ENCODE data around the gene TSPOAP1.

Gene TSPOAP1

GRCh38 chr17:58308985-58309917 lies 19.3 kb downstream of the TSPOAP1 start:
- no peak overlapping the region for H3K23ac ChIP-seq (ENCODE audit: low read length in 2 of 2)
- no peak overlapping the region for H2AFZ ChIP-seq (ENCODE audit: low read depth, low read length)
- no peak overlapping the region for H2AK5ac ChIP-seq (ENCODE audit: low read length, severe bottlenecking)
- no peaks in the 10 kb centered on the region for H3K9me3 ChIP-seq (ENCODE audit: control insufficient read depth, low read length)
- H3K14ac ChIP-seq (ENCODE audit: low read length in 2 of 2) = no peak overlapping the region
- no peak overlapping the region for H2BK12ac ChIP-seq (ENCODE audit: low read length in 2 of 2)
- no peaks in the 10 kb centered on the region for H3K36me3 ChIP-seq (ENCODE audit: control insufficient read depth in 1 of 2, insufficient read depth in 2 of 2, low read depth in 1 of 2, low read length in 2 of 2)
- H3K4me1 ChIP-seq (ENCODE audit: control insufficient read depth, insufficient read depth, low read depth, low read length) = no peaks in the 10 kb centered on the region
- no peak overlapping the region for H4K91ac ChIP-seq (ENCODE audit: low read length)
- H2BK120ac ChIP-seq (ENCODE audit: low read depth, low read length) = no peak overlapping the region
- no peak overlapping the region for H3K4ac ChIP-seq (ENCODE audit: low read depth in 1 of 2, low read length in 2 of 2)
- no peak overlapping the region for H2BK15ac ChIP-seq (ENCODE audit: low read depth, poor library complexity, severe bottlenecking)
- no peak overlapping the region for H3K4me3 ChIP-seq (ENCODE audit: insufficient read depth in 1 of 2, low read depth in 1 of 2, low read length in 2 of 2)
- H3K27ac ChIP-seq (ENCODE audit: low read length, poor library complexity, severe bottlenecking) = no peak overlapping the region
- DNase-seq = no peak
- no peaks in the 10 kb centered on the region for H3K79me1 ChIP-seq (replicated peaks; ENCODE audit: low read length, poor library complexity, severe bottlenecking)
- H3K9ac ChIP-seq (ENCODE audit: low read length) = no peak overlapping the region
- no peak overlapping the region for H3K4me2 ChIP-seq (ENCODE audit: low read length, poor library complexity, severe bottlenecking)
- peaks cover 23 to 42% of the 10 kb centered on the region in 2 experiments for H3K27me3 ChIP-seq (ENCODE audit: control insufficient read depth in 1 of 2, insufficient read depth in 1 of 2, low read length in 2 of 2)
- no peak overlapping the region for H4K8ac ChIP-seq (ENCODE audit: low read length)
- H2BK5ac ChIP-seq (ENCODE audit: low read depth, low read length, poor library complexity, severe bottlenecking) = no peak overlapping the region
- no peak overlapping the region for H3K18ac ChIP-seq (ENCODE audit: low read depth in 1 of 2, low read length in 2 of 2)
- 78% methylated on average over 17 of the region's 21 CpGs for WGBS

- no peak for DNase-seq
- no peak overlapping the region for H2BK5ac ChIP-seq (ENCODE audit: low read depth, low read length, poor library complexity, severe bottlenecking)
- no peak overlapping the region for H3K27ac ChIP-seq (ENCODE audit: low read length, poor library complexity, severe bottlenecking)
- H3K23ac ChIP-seq (ENCODE audit: low read length in 2 of 2) = no peak overlapping the region
- no peaks in the 10 kb centered on the region for H3K4me1 ChIP-seq (ENCODE audit: control insufficient read depth, insufficient read depth, low read depth, low read length)
- H3K4me2 ChIP-seq (ENCODE audit: low read length, poor library complexity, severe bottlenecking) = no peak overlapping the region
- 72% methylated on average over 32 of the region's 32 CpGs for WGBS
- H2AFZ ChIP-seq (ENCODE audit: low read depth, low read length) = no peak overlapping the region
- H2BK12ac ChIP-seq (ENCODE audit: low read length in 2 of 2) = no peak overlapping the region
- H3K79me1 ChIP-seq (replicated peaks; ENCODE audit: low read length, poor library complexity, severe bottlenecking) = no peaks in the 10 kb centered on the region
- no peak overlapping the region for H4K91ac ChIP-seq (ENCODE audit: low read length)
- no peak overlapping the region for H3K4ac ChIP-seq (ENCODE audit: low read depth in 1 of 2, low read length in 2 of 2)
- H3K14ac ChIP-seq (ENCODE audit: low read length in 2 of 2) = no peak overlapping the region
- H3K36me3 ChIP-seq (ENCODE audit: control insufficient read depth in 1 of 2, insufficient read depth in 2 of 2, low read depth in 1 of 2, low read length in 2 of 2) = no peaks in the 10 kb centered on the region
- no peaks in the 10 kb centered on the region for H3K9me3 ChIP-seq (ENCODE audit: control insufficient read depth, low read length)
- no peak overlapping the region for H3K18ac ChIP-seq (ENCODE audit: low read depth in 1 of 2, low read length in 2 of 2)
- H2BK120ac ChIP-seq (ENCODE audit: low read depth, low read length) = no peak overlapping the region
- H4K8ac ChIP-seq (ENCODE audit: low read length) = no peak overlapping the region
- H2BK15ac ChIP-seq (ENCODE audit: low read depth, poor library complexity, severe bottlenecking) = no peak overlapping the region
- no peak overlapping the region for H3K4me3 ChIP-seq (ENCODE audit: insufficient read depth in 1 of 2, low read depth in 1 of 2, low read length in 2 of 2)
- H3K9ac ChIP-seq (ENCODE audit: low read length) = no peak overlapping the region
- H2AK5ac ChIP-seq (ENCODE audit: low read length, severe bottlenecking) = no peak overlapping the region
- H3K27me3 ChIP-seq (ENCODE audit: control insufficient read depth in 1 of 2, insufficient read depth in 1 of 2, low read length in 2 of 2) = peaks cover 23 to 49% of the 10 kb centered on the region in 2 experiments
Measured at GRCh38 chr17:58308173-58308984, 20.2 kb downstream of the TSPOAP1 start.

GRCh38 chr17:58307468-58308172 lies 21.0 kb downstream of the TSPOAP1 start:
- Histone ChIP-seq H3K18ac (ENCODE audit: low read depth in 1 of 2, low read length in 2 of 2) (no peak overlapping the region), H3K4me2 (ENCODE audit: low read length, poor library complexity, severe bottlenecking) (no peak overlapping the region), H3K9me3 (ENCODE audit: control insufficient read depth, low read length) (no peaks in the 10 kb centered on the region), H4K91ac (ENCODE audit: low read length) (no peak overlapping the region), H2BK5ac (ENCODE audit: low read depth, low read length, poor library complexity, severe bottlenecking) (no peak overlapping the region), H2BK15ac (ENCODE audit: low read depth, poor library complexity, severe bottlenecking) (no peak overlapping the region), H3K14ac (ENCODE audit: low read length in 2 of 2) (no peak overlapping the region), H3K4me3 (ENCODE audit: insufficient read depth in 1 of 2, low read depth in 1 of 2, low read length in 2 of 2) (no peak overlapping the region), H3K79me1 (replicated peaks; ENCODE audit: low read length, poor library complexity, severe bottlenecking) (no peaks in the 10 kb centered on the region), H3K27me3 (ENCODE audit: control insufficient read depth in 1 of 2, insufficient read depth in 1 of 2, low read length in 2 of 2) (peaks cover 28 to 56% of the 10 kb centered on the region in 2 experiments), H2AK5ac (ENCODE audit: low read length, severe bottlenecking) (no peak overlapping the region), H3K23ac (ENCODE audit: low read length in 2 of 2) (no peak overlapping the region), H3K36me3 (ENCODE audit: control insufficient read depth in 1 of 2, insufficient read depth in 2 of 2, low read depth in 1 of 2, low read length in 2 of 2) (no peaks in the 10 kb centered on the region), H2BK120ac (ENCODE audit: low read depth, low read length) (no peak overlapping the region), H3K27ac (ENCODE audit: low read length, poor library complexity, severe bottlenecking) (no peak overlapping the region), H3K9ac (ENCODE audit: low read length) (no peak overlapping the region), H2AFZ (ENCODE audit: low read depth, low read length) (no peak overlapping the region), H4K8ac (ENCODE audit: low read length) (no peak overlapping the region), H3K4ac (ENCODE audit: low read depth in 1 of 2, low read length in 2 of 2) (no peak overlapping the region), H3K4me1 (ENCODE audit: control insufficient read depth, insufficient read depth, low read depth, low read length) (no peaks in the 10 kb centered on the region), H2BK12ac (ENCODE audit: low read length in 2 of 2) (no peak overlapping the region)
- WGBS = 87% methylated on average over 20 of the region's 20 CpGs
- no peak for DNase-seq
